Ascending aorta (tissue), 2 donors: ENCODE data around the gene SSR2. TPM values are rescaled to one million over a fixed set of nuclear protein-coding genes. Genes with fewer than 3 reads are reported as not detected.

Experiments
- DNase-seq, 2 donors: peaks; one replicate each; pipeline ENCODE4 v3.0.0-alpha.2; 2019; ENCODE audit warnings: low spot score in 2 of 2
- H3K27ac ChIP-seq, 2 donors: fragments of 200-600 bp; sonication (generic); one replicate each; pipeline ENCODE4 v1.5.1; 2016 to 2017; ENCODE audit warnings: mild to moderate bottlenecking in 1 of 2
- H3K27me3 ChIP-seq: fragments of 200-600 bp; sonication (generic); one replicate; pipeline ENCODE4 v1.5.1; 2017
- H3K36me3 ChIP-seq, 2 donors: fragments of 200-600 bp; sonication (generic); one replicate each; pipeline ENCODE4 v1.5.1; 2016
- H3K4me1 ChIP-seq, 2 donors: fragments of 200-600 bp; sonication (generic); one replicate each; pipeline ENCODE4 v1.5.1; 2016 to 2017; ENCODE audit warnings: mild to moderate bottlenecking in 1 of 2
- H3K4me3 ChIP-seq, 2 donors: fragments of 200-600 bp; sonication (generic); one replicate each; pipeline ENCODE4 v1.5.1; 2016 to 2017; ENCODE audit warnings: mild to moderate bottlenecking in 1 of 2
- H3K9me3 ChIP-seq, 2 donors: fragments of 200-600 bp; sonication (generic); one replicate each; pipeline ENCODE4 v1.5.1; 2016
- CTCF ChIP-seq, 3 experiments: fragments of 200-600 bp in 2 of 3; fragments of 450-650 bp in 1 of 3; sonication (generic) in 2 of 3; IDR thresholded peaks; one replicate each; pipeline ENCODE4 v1.5.1; 2016 to 2019; ENCODE audit warnings: antibody characterized with exemption in 3 of 3, mild to moderate bottlenecking in 1 of 3, moderate library complexity in 1 of 3
- intact Hi-C: fragments of 100-400 bp; cut with DNase I; formaldehyde crosslinking; loops from one replicate; pipeline ENCODE4 v1.15.1; 2023
- total RNA-seq: library from RNA; depleted of rRNA; stranded (reverse); fragments of >200 nt; gene quantifications from one replicate; pipeline ENCODE4 v1.1.0, GENCODE V29; 2016

Gene SSR2
- total RNA-seq, 1 donor from 2014 or later = 103 TPM

GRCh38 chr1:155978325-155978972 is 42.3 kb downstream of the SSR2 start, which contains the start of gene ARHGEF2:
TSS of gene ARHGEF2 (minus strand) at chr1:155978547. CDS start at chr1:155978427, 120 bp downstream.
- Histone ChIP-seq H3K4me3 (peak within 1 kb of the TSS; percentile 72 to 89), H3K27ac (peak within 1 kb of the TSS; percentile 94 to 98), H3K36me3 (peaks cover 0 to 4% of the 10 kb centered on the region in 2 donors), H3K9me3 (no peaks in the 10 kb centered on the region), H3K27me3 (no peaks in the 10 kb centered on the region), H3K4me1 (peaks cover 38 to 55% of the 10 kb centered on the region in 2 donors)
- intact Hi-C loops = no loop called here
- DNase-seq = peak; percentile 64 to 91
- TF ChIP-seq CTCF (IDR thresholded peaks at IDR 0.05) = peak in 1 of 3 experiments; percentile 25

- Histone ChIP-seq H3K4me3 (peak overlapping the region; percentile 72 to 89), H3K9me3 (no peaks in the 10 kb centered on the region), H3K36me3 (peaks cover 0 to 4% of the 10 kb centered on the region in 2 donors), H3K27ac (peak overlapping the region; percentile 94 to 98), H3K4me1 (peaks cover 36 to 56% of the 10 kb centered on the region in 2 donors), H3K27me3 (no peaks in the 10 kb centered on the region)
- intact Hi-C loops = no loop called here
- DNase-seq = peak in 1 of 2 donors; percentile 74
- TF ChIP-seq CTCF (IDR thresholded peaks at IDR 0.05) = no peak
These were observed 42.9 kb downstream of the SSR2 start for GRCh38 chr1:155977690-155978324.

- no peaks in the 10 kb centered on the region for H3K27me3 ChIP-seq
- H3K27ac ChIP-seq = peak overlapping the region; percentile 94 to 98
- H3K4me3 ChIP-seq = peak overlapping the region; percentile 72 to 89
- peaks cover 0 to 2% of the 10 kb centered on the region in 2 donors for H3K36me3 ChIP-seq
- peaks cover 37 to 56% of the 10 kb centered on the region in 2 donors for H3K4me1 ChIP-seq
- DNase-seq = no peak
- intact Hi-C loops = no loop called here
- TF ChIP-seq CTCF (IDR thresholded peaks at IDR 0.05) = no peak
- no peaks in the 10 kb centered on the region for H3K9me3 ChIP-seq
These were observed 43.6 kb downstream of the SSR2 start for GRCh38 chr1:155976913-155977689.

GRCh38 chr1:155976062-155976912 is 44.5 kb downstream of the SSR2 start:
- TF ChIP-seq CTCF (IDR thresholded peaks at IDR 0.05) = no peak
- H3K36me3 ChIP-seq = no peaks in the 10 kb centered on the region
- intact Hi-C loops = no loop called here
- H3K27ac ChIP-seq = peak overlapping the region; percentile 94 to 98
- peak overlapping the region; percentile 72 to 89 for H3K4me3 ChIP-seq
- H3K27me3 ChIP-seq = no peaks in the 10 kb centered on the region
- H3K9me3 ChIP-seq = no peaks in the 10 kb centered on the region
- H3K4me1 ChIP-seq = peaks cover 38 to 56% of the 10 kb centered on the region in 2 donors
- DNase-seq = peak in 1 of 2 donors; percentile 88
